Nephron (organoid): Measurements from ENCODE around the gene ZNF500.

ENCODE experiments used
- H3K27ac Mint-ChIP-seq, 3 experiments: 2 replicates each; pipeline ENCODE4 v1.8.0; 2020; ENCODE audit warnings: mixed read lengths in 3 of 3, mild to moderate bottlenecking in 2 of 3, moderate library complexity in 1 of 3
- H3K27me3 Mint-ChIP-seq: 2 replicates; pipeline ENCODE4 v1.8.0; 2021; ENCODE audit warnings: low read depth, mild to moderate bottlenecking, moderate library complexity, mixed read lengths
- H3K36me3 Mint-ChIP-seq: 2 replicates; pipeline ENCODE4 v1.8.0; 2020; ENCODE audit warnings: low read depth, mixed read lengths
- H3K4me1 Mint-ChIP-seq: 2 replicates; pipeline ENCODE4 v1.8.0; 2020; ENCODE audit warnings: mixed read lengths
- H3K4me3 Mint-ChIP-seq, 3 experiments: 2 replicates each; pipeline ENCODE4 v1.8.0; 2020; ENCODE audit warnings: mild to moderate bottlenecking in 3 of 3, mixed read lengths in 3 of 3, moderate library complexity in 2 of 3
- H3K9me3 Mint-ChIP-seq: 2 replicates; pipeline ENCODE4 v1.8.0; 2020; ENCODE audit warnings: mixed read lengths
- TF ChIP-seq, protein P1 (sequence below), 3 experiments: fragments of 200-600 bp; sonication (generic); IDR thresholded peaks; one replicate each; pipeline ENCODE4 v1.5.0; 2021; ENCODE audit warnings: antibody characterized with exemption in 3 of 3; ENCODE audit not compliant: unreplicated experiment in 3 of 3

The ZNF500 gene

DNA sequence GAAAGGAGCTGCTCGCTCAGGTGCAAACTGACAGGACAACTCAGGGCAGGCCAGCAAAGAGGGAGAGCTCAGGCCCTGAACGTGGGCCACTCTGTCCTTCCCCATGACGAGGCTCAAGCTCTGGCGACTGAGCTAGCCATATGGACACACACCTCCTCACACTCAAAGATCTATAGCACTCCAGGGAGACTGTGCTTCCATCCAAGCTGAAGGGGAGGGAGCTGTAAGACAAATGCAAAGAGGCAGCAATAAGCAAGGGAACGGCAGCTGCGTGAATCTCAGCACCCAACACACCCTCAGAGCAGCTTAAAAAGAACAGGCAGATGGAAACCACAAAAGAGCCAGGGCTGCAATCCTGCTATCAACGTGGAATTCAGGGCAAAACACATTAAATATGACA is 60.1 kb downstream of the ZNF500 start:
- TF ChIP-seq, protein P1, sequence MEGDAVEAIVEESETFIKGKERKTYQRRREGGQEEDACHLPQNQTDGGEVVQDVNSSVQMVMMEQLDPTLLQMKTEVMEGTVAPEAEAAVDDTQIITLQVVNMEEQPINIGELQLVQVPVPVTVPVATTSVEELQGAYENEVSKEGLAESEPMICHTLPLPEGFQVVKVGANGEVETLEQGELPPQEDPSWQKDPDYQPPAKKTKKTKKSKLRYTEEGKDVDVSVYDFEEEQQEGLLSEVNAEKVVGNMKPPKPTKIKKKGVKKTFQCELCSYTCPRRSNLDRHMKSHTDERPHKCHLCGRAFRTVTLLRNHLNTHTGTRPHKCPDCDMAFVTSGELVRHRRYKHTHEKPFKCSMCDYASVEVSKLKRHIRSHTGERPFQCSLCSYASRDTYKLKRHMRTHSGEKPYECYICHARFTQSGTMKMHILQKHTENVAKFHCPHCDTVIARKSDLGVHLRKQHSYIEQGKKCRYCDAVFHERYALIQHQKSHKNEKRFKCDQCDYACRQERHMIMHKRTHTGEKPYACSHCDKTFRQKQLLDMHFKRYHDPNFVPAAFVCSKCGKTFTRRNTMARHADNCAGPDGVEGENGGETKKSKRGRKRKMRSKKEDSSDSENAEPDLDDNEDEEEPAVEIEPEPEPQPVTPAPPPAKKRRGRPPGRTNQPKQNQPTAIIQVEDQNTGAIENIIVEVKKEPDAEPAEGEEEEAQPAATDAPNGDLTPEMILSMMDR (IDR thresholded peaks at IDR 0.05; ENCODE audit: unreplicated experiment in 3 of 3) = no peak
- peak overlapping the region in 1 of 3 experiments; percentile 74 for H3K27ac Mint-ChIP-seq
- H3K27me3 Mint-ChIP-seq = no peaks in the 10 kb centered on the region
- peaks cover 8% of the 10 kb centered on the region for H3K4me1 Mint-ChIP-seq
- no peaks in the 10 kb centered on the region for H3K9me3 Mint-ChIP-seq
- peaks cover 50% of the 10 kb centered on the region for H3K36me3 Mint-ChIP-seq
- H3K4me3 Mint-ChIP-seq = no peak overlapping the region

DNA sequence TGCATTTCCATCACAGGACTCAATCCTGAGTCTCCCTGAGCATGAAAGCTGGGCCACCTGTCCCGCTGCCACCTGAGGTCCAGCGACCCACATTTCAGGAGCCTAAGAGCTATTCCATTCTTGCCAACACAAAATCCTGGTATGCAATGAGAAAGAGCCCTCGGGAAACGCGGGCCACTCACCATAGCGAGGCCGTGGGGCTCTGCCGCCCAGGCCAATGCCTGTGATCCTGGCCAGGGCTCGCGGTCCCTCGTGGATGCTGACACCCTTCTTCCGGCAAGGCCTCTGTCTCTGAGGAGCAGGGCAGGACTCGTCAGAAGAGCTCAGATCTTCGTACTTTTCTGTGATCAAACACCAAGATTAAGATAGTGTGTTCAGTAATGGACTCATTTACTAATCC is 62.0 kb downstream of the ZNF500 start:
- TF ChIP-seq, protein P1 (IDR thresholded peaks at IDR 0.05; ENCODE audit: unreplicated experiment in 3 of 3) = no peak

DNA sequence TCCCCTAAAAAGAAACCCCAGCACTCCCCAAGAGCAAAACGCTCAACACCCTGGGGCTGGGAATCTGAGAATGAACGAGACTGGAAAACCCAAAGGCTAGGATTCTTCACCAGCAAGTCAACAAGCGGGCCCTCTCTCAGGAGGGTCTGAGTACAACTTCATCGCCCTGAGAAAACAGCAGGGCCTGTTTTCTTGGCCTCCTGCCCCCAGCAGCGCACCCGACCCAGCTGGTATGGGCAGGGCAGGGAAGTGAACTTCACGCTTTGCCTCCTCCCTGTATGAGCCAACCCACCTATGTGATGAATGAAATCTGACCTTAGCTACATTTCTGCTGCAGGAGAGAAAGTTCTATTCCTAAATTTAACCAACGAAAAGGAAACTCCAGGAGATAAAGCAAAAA is 62.5 kb downstream of the ZNF500 start:
- no peak overlapping the region for H3K27ac Mint-ChIP-seq
- no peaks in the 10 kb centered on the region for H3K27me3 Mint-ChIP-seq
- TF ChIP-seq, protein P1 (IDR thresholded peaks at IDR 0.05; ENCODE audit: unreplicated experiment in 3 of 3) = no peak
- no peak overlapping the region for H3K4me3 Mint-ChIP-seq
- no peaks in the 10 kb centered on the region for H3K9me3 Mint-ChIP-seq
- H3K4me1 Mint-ChIP-seq = peaks cover 8% of the 10 kb centered on the region
- peaks cover 40% of the 10 kb centered on the region for H3K36me3 Mint-ChIP-seq

More for the DNA sequence above, 62.0 kb downstream of the ZNF500 start:
- H3K4me3 Mint-ChIP-seq = no peak overlapping the region
- H3K9me3 Mint-ChIP-seq = no peaks in the 10 kb centered on the region
- no peak overlapping the region for H3K27ac Mint-ChIP-seq
- peaks cover 8% of the 10 kb centered on the region for H3K4me1 Mint-ChIP-seq
- H3K27me3 Mint-ChIP-seq = no peaks in the 10 kb centered on the region
- H3K36me3 Mint-ChIP-seq = peaks cover 40% of the 10 kb centered on the region

DNA sequence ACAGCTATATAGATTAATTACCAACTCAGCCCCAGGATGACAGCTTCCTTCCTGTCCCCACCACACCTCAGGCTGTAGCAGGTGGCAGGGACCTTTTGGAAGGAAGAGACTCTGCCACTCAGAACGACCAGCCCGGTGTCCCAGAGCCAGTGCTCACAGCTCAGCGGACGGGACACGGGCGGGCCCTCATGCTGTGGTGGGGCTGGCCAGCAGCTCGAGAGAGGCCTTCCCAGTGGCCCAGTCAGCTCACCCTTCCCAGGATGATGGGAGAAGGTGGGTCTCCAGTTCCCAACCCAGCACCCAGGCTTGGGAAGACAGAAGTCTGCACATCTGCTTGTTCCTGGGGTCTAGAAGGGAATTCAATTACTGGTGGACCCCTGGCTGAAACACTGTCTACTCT is 63.1 kb downstream of the ZNF500 start:
- Mint-ChIP-seq H3K4me3 (no peak overlapping the region), H3K27me3 (no peaks in the 10 kb centered on the region), H3K36me3 (peaks cover 43% of the 10 kb centered on the region), H3K9me3 (no peaks in the 10 kb centered on the region), H3K27ac (no peak overlapping the region), H3K4me1 (peaks cover 8% of the 10 kb centered on the region)
- TF ChIP-seq, protein P1 (IDR thresholded peaks at IDR 0.05; ENCODE audit: unreplicated experiment in 3 of 3) = no peak

DNA sequence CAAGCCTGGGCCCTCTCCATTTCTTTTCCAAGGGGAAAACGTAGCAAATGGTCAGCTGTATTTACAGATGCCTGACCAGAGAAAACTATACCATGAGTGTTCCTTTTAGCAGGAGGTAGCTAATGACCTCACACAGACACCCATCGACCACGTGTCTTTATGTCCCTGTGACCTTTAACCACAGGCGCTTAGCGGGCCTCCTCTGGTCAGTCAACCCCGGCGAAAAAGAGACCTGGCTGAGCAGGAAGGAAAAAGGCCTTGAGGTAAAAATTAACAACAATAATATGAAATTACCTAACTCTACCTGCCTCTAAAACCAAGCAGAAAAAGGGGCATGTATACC is 64.5 kb downstream of the ZNF500 start:
- TF ChIP-seq, protein P1 (IDR thresholded peaks at IDR 0.05; ENCODE audit: unreplicated experiment in 3 of 3) = no peak
- no peaks in the 10 kb centered on the region for H3K9me3 Mint-ChIP-seq
- peaks cover 35% of the 10 kb centered on the region for H3K36me3 Mint-ChIP-seq
- peak overlapping the region in 1 of 3 experiments; percentile 96 for H3K27ac Mint-ChIP-seq
- no peak overlapping the region for H3K4me3 Mint-ChIP-seq
- H3K4me1 Mint-ChIP-seq = peaks cover 8% of the 10 kb centered on the region
- no peaks in the 10 kb centered on the region for H3K27me3 Mint-ChIP-seq

DNA sequence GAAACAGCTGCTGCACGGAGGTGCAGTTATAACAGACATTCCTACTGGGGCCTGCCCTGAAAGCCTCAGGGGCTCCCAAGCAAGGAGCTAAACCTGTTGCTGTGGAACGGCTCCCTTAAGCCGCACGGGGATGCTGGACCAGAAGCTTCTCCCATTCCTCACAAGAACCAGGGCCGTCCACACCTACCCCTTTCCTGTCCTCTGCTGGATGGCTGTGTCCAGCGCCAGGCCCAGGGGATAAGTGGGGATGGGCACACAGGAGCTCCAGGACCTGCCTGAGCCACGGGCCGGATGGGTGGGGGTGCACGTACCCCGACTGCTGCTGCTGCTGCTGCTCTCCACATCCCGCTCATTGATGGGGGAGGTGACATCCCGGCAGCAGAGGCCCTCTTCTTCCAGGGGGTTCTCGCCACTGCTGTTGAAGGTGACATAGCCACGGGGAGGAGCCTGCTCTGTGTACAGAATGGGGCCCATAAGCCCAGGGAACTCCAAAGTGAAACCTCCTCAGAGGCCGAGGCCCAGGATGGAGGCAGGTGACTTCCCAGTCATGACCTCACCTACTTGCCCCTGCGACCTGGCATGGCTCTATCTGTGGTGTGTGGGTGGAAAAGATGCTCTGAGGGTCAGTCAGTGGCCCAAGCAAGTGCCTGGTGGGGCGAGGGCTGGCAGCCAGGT is 65.0 kb downstream of the ZNF500 start:
- Mint-ChIP-seq H3K4me1 (peaks cover 5% of the 10 kb centered on the region), H3K27ac (peak overlapping the region in 1 of 3 experiments; percentile 96), H3K9me3 (no peaks in the 10 kb centered on the region), H3K36me3 (peaks cover 32% of the 10 kb centered on the region), H3K27me3 (no peaks in the 10 kb centered on the region), H3K4me3 (no peak overlapping the region)
- TF ChIP-seq, protein P1 (IDR thresholded peaks at IDR 0.05; ENCODE audit: unreplicated experiment in 3 of 3) = no peak
